MM.1S (cell line): Measurements from ENCODE around the gene PIMREG.

Experiments used
- DNase-seq: peaks from one replicate; pipeline ENCODE4 v3.0.0-alpha.2; 2015
- H2AFZ ChIP-seq: fragments of 300-600 bp; sonication (generic); 2 replicates; pipeline ENCODE4 v1.6.0; 2016; ENCODE audit warnings: antibody characterized with exemption, low read length
- H3F3A ChIP-seq: fragments of 300-600 bp; sonication (generic); 2 replicates; pipeline ENCODE4 v1.6.1; 2016; ENCODE audit warnings: mild to moderate bottlenecking, antibody characterized with exemption, low read length, moderate library complexity, mixed read lengths; ENCODE audit not compliant: insufficient read depth
- H3K27ac ChIP-seq: fragments of 300-600 bp; sonication (generic); 2 replicates; pipeline ENCODE4 v1.5.1; 2016; ENCODE audit warnings: mild to moderate bottlenecking, low read length
- H3K27me3 ChIP-seq: fragments of 300-600 bp; sonication (generic); replicated peaks from 2 replicates; pipeline ENCODE4 v1.6.0; 2016; ENCODE audit warnings: low read length; ENCODE audit not compliant: insufficient read depth
- H3K36me3 ChIP-seq: fragments of 300-600 bp; sonication (generic); replicated peaks from 2 replicates; pipeline ENCODE4 v1.6.1; 2016; ENCODE audit warnings: mild to moderate bottlenecking, low read length, mixed read lengths; ENCODE audit not compliant: insufficient read depth
- H3K4me1 ChIP-seq: fragments of 300-600 bp; sonication (generic); 2 replicates; pipeline ENCODE4 v1.6.1; 2016; ENCODE audit warnings: low read length, mixed read lengths
- H3K4me2 ChIP-seq: fragments of 300-600 bp; sonication (generic); 2 replicates; pipeline ENCODE4 v1.6.0; 2016; ENCODE audit warnings: low read depth, low read length
- H3K4me3 ChIP-seq: fragments of 300-600 bp; sonication (generic); 2 replicates; pipeline ENCODE4 v1.5.1; 2016; ENCODE audit warnings: low read length, mixed read lengths
- H3K79me2 ChIP-seq: fragments of 300-600 bp; sonication (generic); 2 replicates; pipeline ENCODE4 v1.6.1; 2016; ENCODE audit warnings: mixed run types, low read length, mixed read lengths
- H3K9ac ChIP-seq: fragments of 300-600 bp; sonication (generic); 2 replicates; pipeline ENCODE4 v1.6.1; 2016; ENCODE audit warnings: low read length, mixed read lengths
- H3K9me2 ChIP-seq: fragments of 300-600 bp; sonication (generic); replicated peaks from 2 replicates; pipeline ENCODE4 v1.6.1; 2016; ENCODE audit warnings: mild to moderate bottlenecking, low read length, mixed read lengths; ENCODE audit not compliant: insufficient read depth
- H3K9me3 ChIP-seq: fragments of 300-600 bp; sonication (generic); replicated peaks from 2 replicates; pipeline ENCODE4 v1.6.1; 2016; ENCODE audit warnings: mild to moderate bottlenecking, low read length, mixed read lengths; ENCODE audit not compliant: insufficient read depth
- H4K20me1 ChIP-seq: fragments of 300-600 bp; sonication (generic); 2 replicates; pipeline ENCODE4 v1.6.1; 2016; ENCODE audit warnings: mild to moderate bottlenecking, low read length, moderate library complexity, mixed read lengths; ENCODE audit not compliant: insufficient read depth
- CTCF ChIP-seq: fragments of 300-600 bp; sonication (generic); IDR thresholded peaks from 2 replicates; pipeline ENCODE4 v1.5.1; 2016; ENCODE audit warnings: antibody characterized with exemption, low read length, mixed read lengths
- EZH2 ChIP-seq: fragments of 300-600 bp; sonication (generic); optimal IDR thresholded peaks from 2 replicates; pipeline ENCODE3; 2017; ENCODE audit warnings: low read depth, mild to moderate bottlenecking, antibody characterized with exemption, low read length, mixed read lengths
- EZH2phosphoT487 ChIP-seq: fragments of 300-600 bp; sonication (generic); IDR thresholded peaks from 2 replicates; pipeline ENCODE4 v1.6.1; 2018; ENCODE audit warnings: antibody characterized with exemption, low read length

Gene PIMREG

GRCh38 chr17:6465206-6466003 lies 21.1 kb downstream of the PIMREG start:
- DNase-seq = no peak
- Histone ChIP-seq H3K9me2 (no peaks in the 10 kb centered on the region), H3K4me2 (no peak overlapping the region), H3K9me3 (no peaks in the 10 kb centered on the region), H2AFZ (no peak overlapping the region), H3K4me3 (no peak overlapping the region), H3K9ac (no peak overlapping the region), H3K27ac (no peak overlapping the region), H4K20me1 (no peaks in the 10 kb centered on the region), H3K79me2 (no peaks in the 10 kb centered on the region), H3K4me1 (0 out of 2 replicates have a peak, but pooled peaks cover 3% of the 10 kb centered on the region), H3K27me3 (peaks cover 62% of the 10 kb centered on the region), H3K36me3 (no peaks in the 10 kb centered on the region), H3F3A (no peaks in the 10 kb centered on the region)
- TF ChIP-seq EZH2phosphoT487 (no peak), CTCF (no peak), EZH2 (no peak)

GRCh38 chr17:6467567-6467966 lies 23.3 kb downstream of the PIMREG start:
- H4K20me1 ChIP-seq = no peaks in the 10 kb centered on the region
- H3K4me3 ChIP-seq = no peak overlapping the region
- H2AFZ ChIP-seq = no peak overlapping the region
- H3K9me3 ChIP-seq = no peaks in the 10 kb centered on the region
- H3K36me3 ChIP-seq = no peaks in the 10 kb centered on the region
- H3K27me3 ChIP-seq = peaks cover 59% of the 10 kb centered on the region
- H3K79me2 ChIP-seq = no peaks in the 10 kb centered on the region
- H3F3A ChIP-seq = no peaks in the 10 kb centered on the region
- H3K4me2 ChIP-seq = no peak overlapping the region
- H3K27ac ChIP-seq = no peak overlapping the region
- no peak overlapping the region for H3K9ac ChIP-seq
- H3K9me2 ChIP-seq = no peaks in the 10 kb centered on the region
- no peak for TF ChIP-seq CTCF
- no peak for TF ChIP-seq EZH2phosphoT487
- no peak for TF ChIP-seq EZH2
- no peak for DNase-seq
- H3K4me1 ChIP-seq = no peaks in the 10 kb centered on the region

DNA sequence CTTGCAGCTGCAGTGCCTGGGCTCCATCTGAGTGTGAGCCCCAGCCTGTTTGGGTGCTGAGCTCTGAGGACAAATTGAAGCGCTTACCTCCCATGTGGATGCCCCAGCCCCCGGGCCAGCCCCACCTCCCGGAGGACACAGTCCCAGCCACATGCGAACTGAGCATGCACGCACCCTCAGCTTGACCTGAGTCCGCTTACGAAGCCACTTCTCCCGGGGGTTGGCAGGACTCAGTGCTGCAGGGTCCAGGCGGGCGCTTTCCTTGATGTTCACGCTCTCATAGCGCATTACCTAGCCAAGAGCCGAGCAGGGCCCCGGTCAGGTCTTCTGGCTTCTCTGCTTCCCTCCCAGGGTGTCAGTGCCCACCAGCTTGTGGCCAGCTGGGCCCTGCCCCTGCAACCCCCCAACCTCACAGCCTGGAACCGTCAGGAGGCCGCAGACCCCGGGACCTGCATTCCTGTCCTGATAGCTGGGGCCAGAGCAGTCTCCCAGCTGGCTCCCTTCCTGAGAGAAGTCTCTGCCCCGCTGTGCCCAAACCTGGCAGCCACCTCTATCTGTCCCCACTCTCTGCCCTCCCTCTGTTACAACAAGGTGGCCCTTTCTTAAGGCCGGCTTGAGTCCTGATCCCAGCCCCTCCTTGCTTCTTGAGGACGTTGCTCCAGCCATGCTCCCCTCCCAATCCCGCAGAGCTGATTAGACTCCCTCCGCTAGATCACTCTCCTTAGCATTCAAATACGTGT lies 24.0 kb downstream of the PIMREG start:
- H3K9ac ChIP-seq = no peak overlapping the region
- no peaks in the 10 kb centered on the region for H3K79me2 ChIP-seq
- H3K9me3 ChIP-seq = no peaks in the 10 kb centered on the region
- H3K36me3 ChIP-seq = no peaks in the 10 kb centered on the region
- no peak overlapping the region for H3K4me2 ChIP-seq
- H2AFZ ChIP-seq = no peak overlapping the region
- H3K4me1 ChIP-seq = no peaks in the 10 kb centered on the region
- no peak for TF ChIP-seq CTCF
- TF ChIP-seq EZH2 = no peak
- no peak for TF ChIP-seq EZH2phosphoT487
- no peaks in the 10 kb centered on the region for H3K9me2 ChIP-seq
- H3K27ac ChIP-seq = no peak overlapping the region
- no peaks in the 10 kb centered on the region for H4K20me1 ChIP-seq
- peaks cover 52% of the 10 kb centered on the region for H3K27me3 ChIP-seq
- no peak for DNase-seq
- no peak overlapping the region for H3K4me3 ChIP-seq
- no peaks in the 10 kb centered on the region for H3F3A ChIP-seq
